Parietal lobe (tissue), 1 donor: ENCODE results near the gene PJVK. TPM values are rescaled to one million over a fixed set of nuclear protein-coding genes. Genes with fewer than 3 reads are reported as not detected.

ENCODE experiments used
- total RNA-seq: library from RNA; depleted of rRNA; stranded (reverse); fragments of >200 nt; gene quantifications from one replicate; pipeline ENCODE4 v1.2.3, GENCODE V29; 2014

PJVK gene, protein sequence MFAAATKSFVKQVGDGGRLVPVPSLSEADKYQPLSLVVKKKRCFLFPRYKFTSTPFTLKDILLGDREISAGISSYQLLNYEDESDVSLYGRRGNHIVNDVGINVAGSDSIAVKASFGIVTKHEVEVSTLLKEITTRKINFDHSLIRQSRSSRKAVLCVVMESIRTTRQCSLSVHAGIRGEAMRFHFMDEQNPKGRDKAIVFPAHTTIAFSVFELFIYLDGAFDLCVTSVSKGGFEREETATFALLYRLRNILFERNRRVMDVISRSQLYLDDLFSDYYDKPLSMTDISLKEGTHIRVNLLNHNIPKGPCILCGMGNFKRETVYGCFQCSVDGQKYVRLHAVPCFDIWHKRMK
- total RNA-seq: 11.0 TPM

DNA sequence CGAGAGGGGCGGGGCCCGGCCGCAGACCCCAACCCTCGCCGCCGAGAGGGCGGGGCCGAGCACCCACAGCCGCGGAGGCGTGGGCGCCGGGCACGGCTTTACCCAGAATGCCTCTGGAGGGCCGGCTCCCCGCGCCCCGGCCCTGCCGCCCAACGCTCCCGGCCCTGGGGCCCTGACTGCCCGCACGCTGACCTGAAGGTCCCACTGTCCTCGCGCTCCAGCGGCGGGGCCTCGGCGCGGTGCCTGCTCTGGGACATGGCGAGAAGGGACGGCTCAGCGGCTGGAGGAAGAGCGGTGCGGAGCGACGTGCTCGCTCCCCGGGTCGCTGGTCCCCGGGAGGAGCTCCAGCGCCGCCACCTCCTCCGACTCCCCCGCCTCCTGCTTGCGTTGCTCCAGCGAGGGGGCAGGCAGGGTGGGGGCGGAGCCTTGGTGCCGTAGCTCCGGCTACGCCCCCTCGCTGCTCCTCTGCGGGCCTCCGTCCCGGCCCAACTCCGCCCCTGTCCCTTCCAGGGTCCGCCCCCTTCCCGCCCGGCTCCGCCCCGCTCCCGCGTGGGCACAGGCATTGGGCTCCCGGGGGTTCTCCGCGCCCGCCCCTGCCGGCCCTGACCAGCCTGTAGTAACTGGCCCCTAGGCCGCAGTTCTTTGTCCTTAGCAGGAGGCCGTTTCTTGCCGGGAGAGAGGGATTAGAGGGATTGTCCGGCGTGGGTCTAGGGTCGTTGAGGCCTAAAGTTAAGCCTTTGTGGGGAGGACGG lies at the start of gene PJVK, which contains the start of gene PRKRA:
Gene PJVK (plus strand): TSS at position 605 of the 752 bp plus-strand sequence. CDS start 2,032 bp downstream, outside the sequence.
Gene PRKRA (minus strand): TSS at position 402 of the 752 bp plus-strand sequence. CDS start 145 bp downstream, at position 257.

DNA sequence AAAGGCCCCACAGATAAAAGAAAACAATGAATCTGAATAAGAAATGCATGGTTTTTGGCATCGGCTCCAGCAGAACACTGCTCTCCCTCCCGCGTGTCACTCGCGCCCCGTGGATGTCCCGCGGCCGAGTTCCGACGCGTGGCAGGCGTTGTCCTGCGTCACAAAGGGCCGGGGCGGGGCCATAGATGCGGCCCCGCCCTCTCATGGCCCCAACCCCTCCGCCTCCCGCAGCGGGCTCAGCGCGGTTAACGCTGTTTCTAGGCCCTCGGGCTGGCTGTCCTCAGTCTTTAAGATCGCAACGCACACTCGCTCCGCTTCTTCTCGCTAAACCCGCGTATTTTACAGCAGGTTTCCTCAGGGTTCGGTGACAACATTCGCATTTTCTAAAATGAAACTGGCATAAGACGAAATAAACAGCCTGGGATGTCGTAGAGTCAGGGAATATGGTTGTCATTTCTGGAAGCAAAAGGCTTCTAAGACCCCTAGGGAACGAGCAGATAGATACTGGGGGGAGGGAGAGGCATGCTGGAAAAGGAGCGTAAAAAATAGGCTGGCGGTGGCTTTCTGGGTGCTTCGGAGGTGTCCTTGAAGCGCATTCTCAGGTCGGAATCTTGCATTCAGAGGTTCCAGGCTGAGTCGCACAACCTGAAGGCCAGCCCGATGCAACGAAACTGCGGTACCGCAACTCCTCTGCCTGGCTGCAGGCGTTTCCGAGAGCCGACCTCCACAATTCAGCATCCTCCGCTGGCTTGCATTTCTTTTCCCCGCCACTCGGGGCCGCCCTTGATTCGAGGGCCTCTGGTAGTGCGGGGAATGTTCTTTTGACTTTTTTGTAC lies 27.5 kb downstream of the PJVK start, which contains the start of gene FKBP7:
Gene FKBP7 (minus strand): TSS at position 162 of the 836 bp plus-strand sequence. CDS start 101 bp downstream, at position 61.

DNA sequence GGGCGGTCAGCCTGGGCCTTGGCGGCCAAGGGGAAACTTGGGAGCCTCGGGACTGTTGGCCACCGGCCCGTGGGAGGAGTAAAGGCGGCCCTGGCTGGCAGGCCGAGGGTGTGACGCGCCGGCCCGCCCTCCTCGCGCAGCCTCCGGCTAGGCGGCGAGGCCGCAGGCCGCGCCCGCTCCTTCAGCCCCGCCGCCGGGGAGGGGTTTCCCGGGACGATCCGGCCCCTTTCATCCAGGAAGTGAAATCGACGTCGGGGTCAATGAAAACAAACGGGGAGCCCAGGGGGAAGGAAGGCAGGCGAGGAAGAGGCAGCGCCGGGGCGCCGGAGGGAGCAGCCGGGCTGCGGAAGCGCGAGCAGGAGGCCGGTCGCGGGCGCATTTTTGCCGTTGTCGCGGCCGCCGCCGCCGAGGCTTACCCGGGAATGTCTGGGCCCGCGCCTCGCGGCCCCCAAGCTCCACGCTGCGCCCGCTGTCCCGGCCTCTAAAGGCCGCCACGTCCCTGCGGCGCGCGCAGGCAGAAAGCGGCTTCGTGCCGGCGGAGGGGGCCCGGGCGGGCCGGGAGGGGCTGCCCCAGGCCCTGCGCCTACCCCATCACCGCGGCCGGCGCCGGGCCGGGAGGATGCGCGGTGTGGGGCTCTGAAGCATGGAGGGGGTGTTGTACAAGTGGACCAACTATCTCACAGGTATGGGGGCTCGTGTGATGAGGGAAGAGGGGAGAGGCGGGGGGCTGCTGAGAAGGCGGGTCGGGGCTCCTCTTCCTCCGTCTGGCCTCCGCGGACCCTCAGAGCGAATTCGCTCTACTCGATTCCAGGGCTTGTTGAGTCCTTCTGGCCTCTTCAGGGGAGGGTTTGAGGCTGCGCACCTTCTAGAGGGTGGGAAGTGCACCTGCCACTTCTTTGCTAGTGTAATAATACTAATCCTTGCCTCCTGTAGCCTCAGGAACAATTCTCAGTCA lies 29.3 kb downstream of the PJVK start, which contains the start of gene PLEKHA3:
Gene PLEKHA3 (plus strand): TSS at position 231 of the 955 bp plus-strand sequence. CDS start 413 bp downstream, at position 644.

Other genes with a start within 250 kb of the PJVK start
- gene PRKRA, start 203 bp upstream of the PJVK start, total RNA-seq: 91.1 TPM
- 12.5 TPM for gene FKBP7, start 27.2 kb downstream of the PJVK start, total RNA-seq
- 23.2 TPM for gene PLEKHA3, start 29.1 kb downstream of the PJVK start, total RNA-seq